B cell (primary cell): ENCODE measurements around the gene SLC25A17. TPM values are rescaled to one million over a fixed set of nuclear protein-coding genes. Genes with fewer than 3 reads are reported as not detected.

Source experiments
- ATAC-seq: fragments of 200-7000 bp; cut with Tn5 transposase; one replicate; pipeline ENCODE4 v1.10.0; 2021; ENCODE audit warnings: low read depth, mild to moderate bottlenecking, moderate number of reproducible peaks, moderate library complexity
- CTCF ChIA-PET: fragments of 350-600 bp; sonication (Branson Sonifier 250); formaldehyde crosslinking; loops from one replicate; lab custom pipeline; 2021; ENCODE audit warnings: antibody characterized with exemption, inconsistent platforms; lab: Charles Lee
- POLR2A ChIA-PET: fragments of 350-600 bp; sonication (Branson Sonifier 250); formaldehyde crosslinking; loops from one replicate; lab custom pipeline; 2021; ENCODE audit warnings: antibody characterized with exemption; lab: Charles Lee
- DNase-seq: peaks from one replicate; pipeline ENCODE4 v3.0.0; 2013
- H2AFZ ChIP-seq: 2 replicates; pipeline ENCODE4 v1.6.1; 2012; ENCODE audit warnings: mild to moderate bottlenecking, low read depth, low read length; ENCODE audit not compliant: insufficient read depth, poor library complexity, severe bottlenecking
- H3K27ac ChIP-seq, 2 donors: 1 replicate in 1 of 2; 2 replicates in 1 of 2; pipeline ENCODE4 v1.5.1; 2012 to 2013; ENCODE audit warnings: low read length in 2 of 2, mild to moderate bottlenecking in 2 of 2, moderate library complexity in 1 of 2
- H3K27me3 ChIP-seq, 4 experiments: fragments of 200-600 bp in 1 of 4; sonication (generic) in 1 of 4; replicated peaks in 1 of 4; 1 replicate in 2 of 4; 2 replicates in 2 of 4; pipeline versions ENCODE4 v1.6.1 to v1.7.0; 2013 to 2016; ENCODE audit warnings: low read length in 3 of 4, mild to moderate bottlenecking in 2 of 4, mixed read lengths in 1 of 4, moderate library complexity in 1 of 4; ENCODE audit not compliant: insufficient read depth in 4 of 4, control insufficient read depth in 3 of 4; ENCODE audit errors: control extremely low read depth in 1 of 4
- H3K36me3 ChIP-seq, 2 experiments: replicated peaks in 1 of 2; 1 replicate in 1 of 2; 2 replicates in 1 of 2; pipeline versions ENCODE4 v1.6.1 to v1.7.1; 2013; ENCODE audit warnings: low read length in 1 of 2; ENCODE audit not compliant: insufficient read depth in 2 of 2, control insufficient read depth in 1 of 2; ENCODE audit errors: control extremely low read depth in 1 of 2, extremely low read depth in 1 of 2
- H3K4me1 ChIP-seq, 2 donors: fragments of 200-600 bp in 1 of 2; sonication (generic) in 1 of 2; 1 replicate in 1 of 2; 2 replicates in 1 of 2; pipeline versions ENCODE4 v1.5.1 to v1.6.1; 2013 to 2017; ENCODE audit warnings: low read length in 2 of 2; ENCODE audit not compliant: control insufficient read depth in 2 of 2, insufficient read depth in 2 of 2
- H3K4me2 ChIP-seq: replicated peaks from 2 replicates; pipeline ENCODE3; 2012; ENCODE audit warnings: mild to moderate bottlenecking, low read depth, low read length; ENCODE audit not compliant: poor library complexity, severe bottlenecking
- H3K4me3 ChIP-seq, 5 experiments: fragments of 200-600 bp in 1 of 5; sonication (generic) in 1 of 5; 1 replicate in 3 of 5; 2 replicates in 2 of 5; pipeline versions ENCODE4 v1.5.1 to v1.7.0; 2011 to 2016; ENCODE audit warnings: low read length in 4 of 5, mild to moderate bottlenecking in 4 of 5, low read depth in 2 of 5, control low read depth in 1 of 5, moderate library complexity in 1 of 5; ENCODE audit not compliant: insufficient read depth in 1 of 5; ENCODE audit errors: control extremely low read depth in 1 of 5, extremely low read depth in 1 of 5
- H3K79me2 ChIP-seq: fragments of 200-600 bp; sonication (generic); one replicate; pipeline ENCODE4 v1.6.0; 2016; ENCODE audit warnings: low read length; ENCODE audit not compliant: control insufficient read depth, insufficient read depth
- H3K9ac ChIP-seq: fragments of 200-600 bp; sonication (generic); 2 replicates; pipeline ENCODE4 v1.6.1; 2017; ENCODE audit warnings: mild to moderate bottlenecking, low read length, moderate library complexity
- H3K9me3 ChIP-seq, 3 donors: one replicate each; pipeline versions ENCODE4 v1.6.1 to v1.7.1; 2013; ENCODE audit warnings: low read length in 2 of 3; ENCODE audit not compliant: control insufficient read depth in 2 of 3, insufficient read depth in 1 of 3; ENCODE audit errors: control extremely low read depth in 1 of 3
- H4K20me1 ChIP-seq: 2 replicates; pipeline ENCODE4 v1.6.0; 2012; ENCODE audit warnings: mild to moderate bottlenecking, low read length; ENCODE audit not compliant: insufficient read depth, control insufficient read depth, poor library complexity, severe bottlenecking
- H3K27ac Mint-ChIP-seq: one replicate; pipeline ENCODE4 v1.8.0; 2021; ENCODE audit warnings: mixed read lengths
- H3K27me3 Mint-ChIP-seq: one replicate; pipeline ENCODE4 v1.8.0; 2021; ENCODE audit warnings: mixed read lengths
- H3K4me1 Mint-ChIP-seq: one replicate; pipeline ENCODE4 v1.8.0; 2021; ENCODE audit warnings: mixed read lengths
- H3K4me3 Mint-ChIP-seq: one replicate; pipeline ENCODE4 v1.8.0; 2021; ENCODE audit warnings: mixed read lengths
- H3K9me3 Mint-ChIP-seq: one replicate; pipeline ENCODE4 v1.8.0; 2022; ENCODE audit warnings: mixed read lengths; ENCODE audit not compliant: insufficient read depth
- EZH2 ChIP-seq: IDR thresholded peaks from 2 replicates; pipeline ENCODE4 v1.6.1; 2012; ENCODE audit warnings: borderline replicate concordance, low read depth, mild to moderate bottlenecking, moderate library complexity, low read length; ENCODE audit not compliant: insufficient read depth, poor library complexity, severe bottlenecking
- WGBS: methylation state at CpG from one replicate; pipeline ENCODE4 v1.1.5; 2013; ENCODE audit warnings: missing lambda C conversion rate; ENCODE audit not compliant: insufficient coverage; 5-methylcytosine and 5-hydroxymethylcytosine counted together
- intact Hi-C: fragments of 100-400 bp; cut with micrococcal nuclease; formaldehyde crosslinking; loops from one replicate; pipeline ENCODE4 v1.10.0; 2022
- polyA plus RNA-seq: library from polyadenylated mRNA; depleted of rRNA; stranded (reverse); fragments of >200 nt; gene quantifications from 2 replicates; pipeline ENCODE4 v1.2.3, GENCODE V29; 2012
- total RNA-seq, 2 donors: library from RNA; stranded (reverse); fragments of 120-200 nt in 1 of 2; gene quantifications; 1 replicate in 1 of 2; 2 replicates in 1 of 2; pipeline versions ENCODE4 v1.2.3 to v1.2.4, GENCODE V29; 2013 to 2022
- TF ChIP-seq, protein P1 (sequence below): fragments of 200-600 bp; IDR thresholded peaks from one replicate; pipeline ENCODE4 v1.8.0; 2022; ENCODE audit warnings: antibody characterized with exemption, mild to moderate bottlenecking

The SLC25A17 gene
- total and polyA plus RNA-seq, 2 donors (not counting 1 experiment from before 2014, with no cell fraction given): 13.1 to 15.0 TPM

DNA sequence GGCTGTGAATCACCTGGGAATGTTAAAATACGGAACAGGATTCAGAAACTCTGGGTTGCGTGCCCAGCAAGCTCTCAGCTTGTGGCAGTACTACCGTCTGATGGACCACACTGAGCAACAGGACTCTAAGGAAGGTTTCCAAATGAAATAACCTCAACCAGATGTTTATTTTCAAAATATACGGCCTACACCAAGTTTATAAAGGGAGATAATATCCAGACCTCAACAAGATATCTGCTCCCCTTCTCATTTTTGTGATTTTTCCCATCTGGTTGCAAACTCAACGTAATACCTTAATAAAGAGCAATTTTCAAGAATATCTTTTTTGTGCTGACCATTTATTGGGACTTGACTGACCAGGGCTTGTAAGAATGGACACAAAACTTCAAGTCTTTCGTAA is 49.4 kb downstream of the SLC25A17 start:
- ATAC-seq: no peak
- Mint-ChIP-seq H3K27ac (no peak overlapping the region), H3K27me3 (no peaks in the 10 kb centered on the region), H3K4me3 (no peak overlapping the region), H3K4me1 (peaks cover 19% of the 10 kb centered on the region), H3K9me3 (no peaks in the 10 kb centered on the region)
- Histone ChIP-seq H2AFZ (no peak overlapping the region), H3K79me2 (no peaks in the 10 kb centered on the region), H4K20me1 (no peaks in the 10 kb centered on the region), H3K4me3 (no peak overlapping the region), H3K36me3 (peaks cover 6 to 38% of the 10 kb centered on the region in 2 experiments), H3K27me3 (no peaks in the 10 kb centered on the region), H3K27ac (no peak overlapping the region), H3K9ac (no peak overlapping the region), H3K9me3 (no peaks in the 10 kb centered on the region), H3K4me2 (no peak overlapping the region), H3K4me1 (peaks cover 18 to 19% of the 10 kb centered on the region in 2 donors)
- intact Hi-C loops: loop anchor here (10.0 kb wide), 1 partner anchor 245 kb away; no protein-coding TSS in a partner anchor
- 100% methylated on average over 3 of the region's 6 CpGs for WGBS
- TF ChIP-seq, protein P1, sequence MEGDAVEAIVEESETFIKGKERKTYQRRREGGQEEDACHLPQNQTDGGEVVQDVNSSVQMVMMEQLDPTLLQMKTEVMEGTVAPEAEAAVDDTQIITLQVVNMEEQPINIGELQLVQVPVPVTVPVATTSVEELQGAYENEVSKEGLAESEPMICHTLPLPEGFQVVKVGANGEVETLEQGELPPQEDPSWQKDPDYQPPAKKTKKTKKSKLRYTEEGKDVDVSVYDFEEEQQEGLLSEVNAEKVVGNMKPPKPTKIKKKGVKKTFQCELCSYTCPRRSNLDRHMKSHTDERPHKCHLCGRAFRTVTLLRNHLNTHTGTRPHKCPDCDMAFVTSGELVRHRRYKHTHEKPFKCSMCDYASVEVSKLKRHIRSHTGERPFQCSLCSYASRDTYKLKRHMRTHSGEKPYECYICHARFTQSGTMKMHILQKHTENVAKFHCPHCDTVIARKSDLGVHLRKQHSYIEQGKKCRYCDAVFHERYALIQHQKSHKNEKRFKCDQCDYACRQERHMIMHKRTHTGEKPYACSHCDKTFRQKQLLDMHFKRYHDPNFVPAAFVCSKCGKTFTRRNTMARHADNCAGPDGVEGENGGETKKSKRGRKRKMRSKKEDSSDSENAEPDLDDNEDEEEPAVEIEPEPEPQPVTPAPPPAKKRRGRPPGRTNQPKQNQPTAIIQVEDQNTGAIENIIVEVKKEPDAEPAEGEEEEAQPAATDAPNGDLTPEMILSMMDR: no peak
- TF ChIP-seq EZH2: no peak
- CTCF ChIA-PET: interaction anchor here (3.3 kb wide), 1 partner anchor 9 kb away, joined by 13 read pairs; no protein-coding TSS in a partner anchor
- POLR2A ChIA-PET: no interaction called here
- no peak for DNase-seq

DNA sequence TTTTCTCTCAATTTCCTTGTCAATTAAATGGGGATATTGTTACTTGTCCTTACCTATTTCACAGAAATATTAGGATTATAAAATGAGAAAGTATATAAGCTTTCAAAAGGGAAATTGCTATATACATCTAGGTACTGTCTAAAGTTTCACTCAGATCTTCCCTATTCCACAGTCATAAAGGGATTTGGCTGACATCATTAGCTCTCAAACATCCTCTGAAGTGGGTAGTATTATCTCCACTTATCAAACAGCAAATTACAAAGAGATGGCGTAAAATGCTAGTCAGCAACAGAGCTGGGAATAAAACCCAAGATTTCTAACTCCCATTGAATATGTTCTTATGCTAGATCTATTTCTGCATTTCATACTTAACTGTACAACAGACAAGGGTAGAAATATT is 50.9 kb downstream of the SLC25A17 start:
- no peaks in the 10 kb centered on the region for H3K9me3 ChIP-seq
- no peak overlapping the region for H3K4me2 ChIP-seq
- no peak for ATAC-seq
- ChIA-PET POLR2A (no interaction called here), CTCF (interaction anchor here (0.6 to 3.3 kb wide), 2 partner anchors 8 to 551 kb away, joined by 3 to 13 read pairs; no protein-coding TSS in a partner anchor)
- H3K9ac ChIP-seq: no peak overlapping the region
- H4K20me1 ChIP-seq: no peaks in the 10 kb centered on the region
- Mint-ChIP-seq H3K9me3 (no peaks in the 10 kb centered on the region), H3K27ac (no peak overlapping the region), H3K27me3 (no peaks in the 10 kb centered on the region), H3K4me1 (peaks cover 30% of the 10 kb centered on the region), H3K4me3 (no peak overlapping the region)
- intact Hi-C loops: loop anchor here (10.0 kb wide), 1 partner anchor 243 kb away; no protein-coding TSS in a partner anchor
- no CpG with 5 or more reads among the region's 1 CpG for WGBS
- H3K79me2 ChIP-seq: peaks cover 2% of the 10 kb centered on the region
- H3K4me3 ChIP-seq: no peak overlapping the region
- H3K4me1 ChIP-seq: peaks cover 33% of the 10 kb centered on the region in 2 donors
- TF ChIP-seq, protein P1: no peak
- TF ChIP-seq EZH2: no peak
- peak overlapping the region in 1 of 2 donors; percentile 21 for H3K27ac ChIP-seq
- peaks cover 2 to 30% of the 10 kb centered on the region in 2 experiments for H3K36me3 ChIP-seq
- H3K27me3 ChIP-seq: no peaks in the 10 kb centered on the region
- DNase-seq: no peak
- H2AFZ ChIP-seq: no peak overlapping the region
